ENCODE results near the gene MINK1.
A peak's percentile ranks its signal among the peaks of the same experiment; 100 is the strongest.
"Not testable (repeated sequence)": the region's sequence is repeated elsewhere in the genome, so short reads cannot be mapped to it uniquely, and the experiment has no call there.

The MINK1 gene

DNA sequence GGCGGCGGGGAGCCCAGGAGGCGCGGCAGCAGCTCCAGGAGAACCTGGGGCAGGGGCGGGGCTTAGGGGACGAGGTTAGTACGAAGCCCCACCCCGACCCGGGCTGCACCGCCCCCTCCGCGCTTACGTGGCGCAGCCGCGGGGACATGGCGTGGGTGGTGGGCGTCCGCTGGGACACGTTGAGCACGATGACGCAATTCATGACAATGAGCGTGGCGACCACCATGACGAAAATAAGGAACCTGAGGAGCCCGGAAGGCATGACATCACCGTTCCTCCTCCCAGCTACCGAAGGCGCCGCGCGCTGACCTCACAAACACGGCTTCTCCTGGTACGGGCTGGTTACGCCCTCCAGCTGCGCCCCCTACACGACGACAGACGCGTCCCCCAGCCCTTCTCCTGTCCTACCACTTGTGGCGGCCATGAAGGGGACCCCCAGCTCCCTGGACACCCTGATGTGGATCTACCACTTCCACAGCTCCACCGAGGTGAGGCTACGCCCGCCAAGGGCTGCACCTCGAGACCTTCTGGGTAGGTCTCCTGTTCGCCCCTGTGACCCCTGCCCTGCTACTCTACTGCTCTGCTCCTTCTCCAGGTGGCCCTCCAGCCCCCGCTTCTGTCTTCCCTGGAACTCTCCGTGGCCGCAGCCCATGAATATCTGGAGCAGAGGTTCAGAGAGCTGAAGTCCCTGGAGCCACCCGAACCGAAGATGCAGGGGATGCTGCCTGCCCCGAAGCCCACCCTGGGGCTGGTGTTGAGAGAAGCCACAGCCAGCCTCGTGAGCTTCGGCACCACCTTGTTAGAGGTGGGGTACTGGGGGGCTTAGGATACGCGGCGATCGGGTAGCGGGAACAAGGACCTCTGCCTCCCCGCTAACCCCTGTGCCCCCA lies 66.4 kb downstream of the MINK1 start, which contains the start of gene C17orf107:
C17orf107 (plus strand) TSS at position 196 of the 890 bp plus-strand sequence; CDS start at position 423, 227 bp downstream.
- DNase-seq (ENCODE audit: low read depth) = peak; percentile 69

DNA sequence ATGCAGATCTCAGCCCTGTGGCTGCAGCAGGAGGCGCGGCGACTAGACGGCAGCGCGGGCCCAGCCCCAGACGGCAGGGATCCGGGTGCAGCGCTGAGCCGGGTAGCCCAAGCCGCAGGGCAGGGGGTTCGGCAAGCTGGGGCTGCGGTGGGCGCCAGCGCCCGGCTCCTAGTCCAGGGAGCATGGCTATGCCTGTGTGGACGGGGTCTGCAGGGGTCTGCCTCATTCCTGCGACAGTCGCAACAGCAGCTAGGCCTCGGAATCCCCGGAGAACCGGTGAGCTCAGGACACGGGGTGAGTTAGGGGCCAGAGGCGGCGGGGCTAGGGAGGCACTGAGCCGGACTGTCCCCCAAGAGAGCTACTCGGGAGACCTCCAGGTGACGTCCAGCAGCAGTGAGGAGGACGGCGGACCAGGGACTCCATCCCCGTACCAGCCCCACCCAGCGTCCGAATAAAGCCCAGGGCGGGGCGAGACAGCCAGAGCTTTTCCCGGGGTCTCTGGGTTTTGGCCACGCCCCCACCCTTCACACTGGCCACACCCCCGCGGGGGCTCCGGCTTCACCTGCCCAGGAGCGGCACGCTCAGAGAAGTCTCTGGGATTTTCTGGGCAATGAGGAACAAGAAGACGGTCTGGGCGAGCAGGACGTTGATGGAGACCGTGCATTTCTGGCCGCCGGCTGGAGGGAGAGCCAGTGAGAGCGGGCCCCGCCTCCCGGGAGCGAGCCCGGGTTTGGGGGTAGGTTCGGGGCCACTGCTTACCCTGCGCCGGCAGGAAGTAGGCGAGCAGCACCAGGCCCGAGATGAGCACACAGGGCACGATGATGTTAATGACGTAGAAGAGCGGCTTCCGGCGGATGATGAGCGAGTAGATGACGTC lies 67.3 kb downstream of the MINK1 start:
- DNase-seq (ENCODE audit: low read depth) = no peak

DNA sequence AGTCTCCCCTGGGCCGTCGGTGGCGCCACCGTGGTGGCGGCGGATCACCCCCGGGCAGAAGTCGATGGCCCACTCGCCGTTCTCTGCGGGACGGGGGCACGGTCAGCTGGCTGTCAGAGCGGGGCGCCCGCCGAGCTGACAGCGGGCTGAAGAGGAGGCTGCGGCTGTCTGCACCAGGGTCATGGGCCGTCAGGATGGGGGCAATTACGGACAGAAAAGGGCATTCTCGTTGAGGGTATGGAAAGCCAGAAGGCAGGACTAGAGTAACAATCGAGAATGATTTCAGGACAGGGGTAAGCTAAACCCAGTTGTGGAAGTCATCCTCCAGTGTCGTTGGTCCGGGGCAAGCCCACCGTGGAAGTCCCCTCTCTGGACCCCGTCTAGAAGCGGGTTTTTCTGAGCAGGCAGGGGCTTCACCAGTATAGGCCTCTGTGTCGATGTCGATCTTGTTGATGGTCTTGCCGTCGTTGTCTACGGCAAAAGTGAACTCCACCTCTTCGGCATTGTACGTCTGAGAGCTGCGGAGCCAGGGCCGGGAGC lies 68.0 kb downstream of the MINK1 start:
- no peak for DNase-seq (ENCODE audit: low read depth)

DNA sequence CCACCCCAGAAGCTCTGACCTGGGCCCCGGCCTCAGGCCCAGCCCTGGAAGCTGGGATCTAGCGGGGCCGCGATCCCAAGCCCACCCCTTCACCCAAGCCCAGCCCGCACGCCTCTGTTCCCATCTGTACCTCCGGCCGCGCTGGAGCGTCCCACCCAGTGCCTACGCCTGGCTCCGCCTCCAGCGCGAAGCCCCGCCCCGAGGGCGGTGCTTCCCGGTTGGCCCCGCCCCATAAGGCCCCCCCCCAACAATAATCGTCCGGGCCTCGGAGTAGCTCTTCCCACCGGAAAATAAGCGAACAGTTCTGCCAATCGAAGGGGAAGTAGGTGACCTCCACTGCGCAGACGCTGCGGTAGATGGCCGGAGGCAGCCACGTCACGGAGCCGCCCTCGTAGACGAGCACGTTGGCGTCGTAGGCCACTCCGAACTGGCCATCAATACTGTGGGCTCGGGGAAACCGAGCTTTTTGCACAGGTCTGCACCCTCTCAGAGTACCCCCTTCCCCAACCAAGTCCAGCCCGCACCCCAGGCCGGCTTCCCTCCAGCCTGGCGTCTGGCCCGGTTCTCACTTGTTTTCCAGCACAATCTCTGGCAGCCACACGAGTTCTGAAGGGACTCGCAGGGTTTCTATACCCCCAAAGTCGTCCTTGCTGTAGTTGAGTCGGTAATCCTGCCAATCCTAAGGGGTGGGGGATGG lies 68.7 kb downstream of the MINK1 start:
- no peak for DNase-seq (ENCODE audit: low read depth)

DNA sequence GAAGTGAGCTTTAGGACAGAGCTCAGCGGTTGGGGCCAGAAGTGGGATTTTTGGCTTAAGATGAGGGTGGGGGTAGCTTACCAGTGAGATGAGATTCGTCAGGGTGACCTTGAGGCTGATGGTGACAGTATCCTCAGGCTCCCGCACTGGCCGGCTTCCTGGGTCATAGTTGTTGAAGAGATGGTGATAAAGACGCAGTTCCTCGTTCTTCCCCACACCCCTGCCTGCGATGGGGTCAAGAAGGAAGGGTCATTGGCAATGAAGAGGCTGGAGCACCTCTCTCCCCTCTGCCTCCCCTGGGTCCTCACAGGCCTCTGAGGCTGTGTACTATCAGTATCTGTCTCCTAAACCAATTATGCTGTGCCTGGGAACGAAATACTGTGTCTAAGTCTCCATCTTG lies 69.4 kb downstream of the MINK1 start:
- DNase-seq (ENCODE audit: low read depth) = no peak

DNA sequence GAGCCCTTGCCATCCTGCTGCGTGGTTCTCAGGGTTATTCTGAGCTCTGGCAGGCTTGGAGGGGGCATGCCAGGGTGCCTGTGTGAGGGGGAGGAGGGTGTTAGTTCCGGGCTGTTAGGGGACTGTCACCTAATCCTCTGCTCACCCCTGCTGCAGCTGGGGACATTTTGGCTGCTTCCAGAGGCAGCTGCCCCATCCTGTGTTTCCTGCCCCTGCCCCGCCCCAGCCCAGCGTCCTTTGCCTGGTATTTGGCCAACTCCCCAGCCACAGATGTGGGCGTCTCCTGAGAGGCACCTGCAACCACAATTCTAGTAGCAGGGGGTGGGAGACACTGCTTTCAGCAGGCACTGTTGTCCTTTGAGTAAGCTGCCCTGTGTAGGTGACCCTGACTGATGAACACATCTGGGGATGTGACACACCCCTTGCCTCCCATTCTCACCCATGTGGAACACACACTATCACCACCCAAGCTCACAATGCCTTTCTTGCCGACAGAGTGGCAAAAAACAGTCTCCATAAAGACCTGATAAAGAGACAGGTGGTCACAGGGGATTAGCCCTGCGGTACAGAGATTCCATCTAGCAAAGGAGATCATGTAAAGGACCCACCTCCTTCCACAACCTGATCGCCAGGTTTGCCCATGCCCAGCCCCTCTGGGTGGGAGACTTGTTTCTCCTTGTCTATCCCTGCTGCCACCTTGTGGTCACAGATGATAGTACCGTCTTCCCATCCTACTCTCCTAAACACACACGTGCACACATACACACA lies 70.1 kb downstream of the MINK1 start, which contains the start of gene CHRNE:
CHRNE (minus strand) TSS at position 48 of the 768 bp plus-strand sequence; CDS start at position 13, 35 bp downstream.
- DNase-seq (ENCODE audit: low read depth) = peak; percentile 80

DNA sequence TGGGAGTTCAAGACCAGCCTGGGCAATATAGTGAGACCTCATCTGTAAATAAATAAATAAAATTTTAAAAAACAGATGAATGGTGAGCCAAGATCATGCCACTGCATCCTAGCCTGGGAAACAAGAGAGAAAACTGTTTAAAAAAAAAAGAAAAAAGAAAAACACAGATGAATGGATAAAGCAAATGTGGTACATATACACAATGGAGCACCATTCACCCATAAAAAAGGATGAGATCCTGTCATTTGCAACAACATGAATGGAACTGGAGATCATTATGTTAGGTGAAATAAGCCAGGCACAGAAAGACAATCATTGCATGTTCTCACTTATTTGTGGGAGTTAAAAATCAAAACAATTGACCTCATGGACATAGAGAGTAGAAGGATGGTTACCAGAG lies 73.5 kb downstream of the MINK1 start:
- DNase-seq (ENCODE audit: low read depth) = not testable (repeated sequence)

DNA sequence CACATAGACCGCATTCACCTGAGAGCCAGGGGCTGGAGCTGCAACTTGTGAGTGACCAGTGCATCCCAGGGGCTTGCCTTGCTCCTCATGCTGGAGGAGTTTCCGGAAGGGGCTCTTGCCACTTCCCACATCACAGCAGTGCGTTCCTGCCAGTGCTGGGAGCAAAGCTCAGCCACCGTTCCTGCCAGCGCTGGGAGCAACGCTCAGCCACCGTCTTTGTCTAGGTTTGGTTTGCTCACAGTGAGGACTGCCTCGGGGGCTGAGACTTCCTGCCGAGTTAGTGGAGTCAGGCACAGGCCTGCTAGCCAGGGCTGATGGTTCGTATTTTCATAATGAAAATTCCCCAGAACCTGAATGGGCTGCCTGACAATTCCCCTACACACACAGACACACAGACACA lies 75.2 kb downstream of the MINK1 start:
- no peak for DNase-seq (ENCODE audit: low read depth)

DNA sequence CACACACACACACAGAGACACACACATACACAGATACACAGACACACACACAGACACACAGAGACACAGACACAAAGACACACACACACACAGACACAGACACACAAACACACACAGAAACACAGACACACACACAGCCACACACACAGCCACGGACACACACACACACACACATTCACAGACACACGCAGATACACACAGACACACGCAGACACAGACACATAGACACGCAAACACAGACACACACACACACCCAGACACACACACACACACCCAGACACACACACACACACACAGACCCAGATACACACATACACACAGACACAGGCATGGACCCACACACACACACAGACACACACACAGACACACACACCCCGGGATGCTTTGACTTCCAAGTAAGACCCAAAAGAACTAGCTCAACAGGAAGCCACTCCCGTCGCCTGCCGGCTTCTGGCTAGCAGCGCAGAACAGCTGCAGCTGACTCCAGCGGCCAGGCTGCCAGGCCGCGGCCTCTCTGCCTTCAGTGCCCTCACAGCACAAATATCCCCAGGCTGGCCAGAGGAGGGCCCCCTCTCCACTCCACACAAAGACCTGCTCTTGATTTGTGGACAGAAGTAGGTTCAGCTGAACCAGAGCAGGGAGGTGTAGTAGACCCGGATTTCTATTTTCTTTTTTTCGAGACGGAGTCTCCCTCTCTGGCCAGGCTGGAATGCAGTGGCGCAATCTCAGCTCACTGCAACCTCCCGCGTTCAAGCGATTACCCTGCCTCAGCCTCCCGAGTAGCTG lies 75.8 kb downstream of the MINK1 start:
- peak; percentile 96 for DNase-seq (ENCODE audit: low read depth)

DNA sequence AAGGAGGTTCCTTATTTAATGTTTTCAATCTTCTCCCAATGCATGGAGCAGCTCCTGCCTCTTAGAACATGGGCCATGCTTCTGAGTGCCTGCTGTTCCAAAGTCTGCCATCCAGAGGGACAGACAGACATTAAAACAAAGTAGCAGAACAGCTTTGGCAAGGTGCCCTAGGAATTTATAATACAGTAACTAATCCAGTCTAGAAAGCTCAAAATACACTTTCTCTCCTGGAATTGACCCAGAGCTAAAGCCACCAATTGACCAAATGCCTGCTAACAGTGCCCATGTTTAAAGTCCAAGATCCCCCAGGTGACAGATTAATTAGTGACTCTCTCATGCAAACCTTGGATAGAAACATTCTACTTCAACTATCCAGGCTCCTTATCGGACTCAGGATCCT lies 80.9 kb downstream of the MINK1 start:
- no peak for DNase-seq (ENCODE audit: low read depth)

DNA sequence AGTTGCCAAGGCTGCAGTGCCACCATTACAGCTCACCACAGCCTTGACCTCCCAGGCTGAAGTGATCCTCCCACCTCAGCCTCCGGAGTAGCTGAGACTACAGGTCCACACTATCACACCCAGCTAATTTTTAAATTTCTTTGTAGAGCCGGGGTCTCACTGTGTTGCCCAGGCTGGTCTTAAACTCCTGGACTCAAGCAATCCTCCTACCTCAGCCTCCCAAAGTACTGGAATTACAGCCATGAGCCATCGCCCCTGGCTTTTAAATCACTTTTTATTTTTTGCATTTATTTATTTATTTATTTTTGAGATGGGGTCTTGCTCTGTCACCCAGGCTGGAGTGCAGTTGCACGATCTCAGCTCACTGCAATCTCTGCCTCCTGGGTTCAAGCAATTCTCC lies 81.4 kb downstream of the MINK1 start:
- not testable (repeated sequence) for DNase-seq (ENCODE audit: low read depth)

DNA sequence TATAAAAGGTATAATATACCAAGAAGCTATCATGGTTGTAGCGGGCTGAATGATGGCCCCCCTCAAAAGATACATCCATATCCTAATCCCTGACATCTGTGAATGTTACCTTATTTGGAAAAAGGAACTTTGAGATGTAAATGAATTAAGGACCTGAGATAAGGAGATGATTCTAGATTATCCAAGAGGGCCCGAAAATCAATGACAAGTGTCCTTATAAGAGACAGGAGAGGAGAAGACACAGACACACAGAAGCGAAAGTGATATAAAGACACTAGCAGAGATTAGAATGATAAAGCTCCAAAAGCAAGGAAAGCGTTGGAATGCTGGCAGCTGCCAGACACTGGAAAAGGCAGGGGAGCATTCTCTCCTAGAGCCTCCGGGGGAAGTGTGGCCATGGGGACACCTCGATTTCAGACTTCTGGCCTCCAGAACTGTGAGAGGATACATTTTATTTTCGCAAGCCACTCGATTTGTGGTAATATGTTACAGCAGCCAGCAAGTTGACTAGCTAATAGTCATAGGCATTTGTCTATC lies 86.4 kb downstream of the MINK1 start:
- no peak for DNase-seq (ENCODE audit: low read depth)

DNA sequence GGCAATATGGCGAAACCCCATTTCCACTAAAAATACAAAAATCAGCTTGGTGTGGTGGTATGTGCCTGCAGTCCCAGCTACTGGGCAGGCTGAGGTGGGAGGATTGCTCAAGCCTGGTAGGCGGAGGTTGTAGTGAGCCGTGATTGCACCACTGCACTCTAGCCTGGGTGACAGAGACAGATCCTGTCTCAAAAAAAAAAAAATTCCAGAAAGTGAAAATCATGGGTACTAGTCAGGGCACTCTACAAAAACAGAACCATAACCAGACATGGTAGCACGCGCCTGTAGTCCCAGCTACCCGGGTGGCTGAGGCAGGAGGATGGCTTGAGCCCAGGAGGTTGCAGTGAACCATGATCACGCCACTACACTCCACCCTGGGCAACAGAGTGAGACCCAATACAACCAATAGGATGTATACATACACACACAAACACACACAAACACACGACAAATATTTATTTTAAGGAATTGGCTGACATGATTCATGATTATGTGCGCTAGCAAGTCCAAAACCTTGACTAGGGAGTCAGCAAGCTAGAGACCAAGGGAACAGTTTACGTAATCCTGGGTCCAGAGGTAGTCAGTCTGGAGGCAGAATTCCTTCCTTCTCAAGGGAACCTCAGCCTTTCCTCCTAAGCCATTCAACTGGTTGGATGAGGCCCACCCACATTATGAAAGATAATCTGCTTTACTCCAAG lies 87.4 kb downstream of the MINK1 start:
- peak; percentile 86 for DNase-seq (ENCODE audit: low read depth)

DNA sequence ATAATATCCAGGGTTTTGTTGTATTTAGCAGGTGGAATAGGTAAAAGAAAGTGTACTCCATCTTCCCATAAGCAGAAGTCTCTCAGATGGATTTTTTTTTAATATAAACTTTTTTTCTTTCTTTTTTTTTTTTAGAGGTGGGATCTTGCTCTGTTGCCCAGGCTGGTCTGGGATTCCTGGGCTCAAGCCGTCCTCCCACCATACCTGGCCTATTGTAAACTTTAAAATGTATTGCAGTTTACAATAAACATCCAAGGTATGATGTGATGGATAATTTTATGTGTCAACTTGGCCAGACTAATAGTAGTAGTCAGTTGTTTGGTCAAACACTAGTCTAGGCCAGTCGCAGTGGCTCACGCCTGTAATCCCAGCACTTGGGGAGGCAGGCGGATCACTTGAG lies 88.2 kb downstream of the MINK1 start:
- no peak for DNase-seq (ENCODE audit: low read depth)

DNA sequence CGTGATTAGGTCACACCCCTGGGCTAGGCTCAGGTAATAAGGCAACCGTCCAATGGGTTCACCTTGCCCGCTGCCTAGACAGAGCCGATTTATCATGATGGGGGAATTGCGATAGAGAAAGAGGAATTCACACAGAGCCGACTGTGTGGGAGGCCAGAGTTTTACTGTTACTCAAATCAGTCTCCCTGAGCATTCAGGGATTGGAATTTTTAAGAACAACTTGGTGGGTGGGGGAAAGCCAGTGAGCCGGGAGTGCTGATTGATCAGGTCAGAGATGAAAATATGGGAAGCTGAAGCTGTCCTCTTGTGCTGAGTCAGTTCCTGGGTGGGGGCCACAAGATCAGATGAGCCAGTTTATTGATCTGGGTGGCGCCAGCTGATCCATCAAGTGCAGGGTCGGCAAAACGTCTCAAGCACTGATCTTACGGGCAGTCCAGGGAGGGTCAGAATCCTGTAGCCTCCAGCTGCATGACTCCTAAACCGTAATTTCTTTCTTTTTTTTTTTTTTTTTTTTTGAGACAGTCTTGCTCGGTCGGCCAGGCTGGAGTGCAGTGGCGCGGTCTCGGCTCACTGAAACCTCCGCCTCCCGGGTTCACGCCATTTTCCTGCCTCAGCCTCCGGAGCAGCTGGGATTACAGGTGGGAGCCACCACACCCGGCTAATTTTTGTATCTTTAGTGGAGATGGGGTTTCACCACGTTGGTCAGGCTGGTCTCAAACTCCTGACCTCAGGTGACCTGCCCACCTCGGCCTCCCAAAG lies 93.6 kb downstream of the MINK1 start:
- DNase-seq (ENCODE audit: low read depth) = not testable (repeated sequence)

DNA sequence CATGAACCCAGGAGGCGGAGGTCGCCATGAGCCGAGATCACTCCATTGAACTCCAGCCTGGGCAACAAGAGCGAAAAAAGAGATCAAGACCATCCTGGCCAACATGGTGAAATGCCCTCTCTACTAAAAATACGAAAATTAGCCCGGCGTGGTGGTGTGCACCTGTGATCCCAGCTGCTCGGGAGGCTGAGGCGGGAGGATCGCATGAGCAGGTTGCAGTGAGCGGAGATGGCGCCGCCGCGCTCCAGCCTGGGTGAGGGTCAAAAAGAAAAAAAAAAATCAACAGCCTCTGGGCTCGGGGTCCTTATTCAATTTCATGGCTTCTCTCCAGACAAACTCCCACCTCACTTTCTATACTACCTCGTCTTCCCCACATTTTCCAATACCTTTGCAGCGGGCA lies 95.7 kb downstream of the MINK1 start:
- DNase-seq (ENCODE audit: low read depth) = no peak

DNA sequence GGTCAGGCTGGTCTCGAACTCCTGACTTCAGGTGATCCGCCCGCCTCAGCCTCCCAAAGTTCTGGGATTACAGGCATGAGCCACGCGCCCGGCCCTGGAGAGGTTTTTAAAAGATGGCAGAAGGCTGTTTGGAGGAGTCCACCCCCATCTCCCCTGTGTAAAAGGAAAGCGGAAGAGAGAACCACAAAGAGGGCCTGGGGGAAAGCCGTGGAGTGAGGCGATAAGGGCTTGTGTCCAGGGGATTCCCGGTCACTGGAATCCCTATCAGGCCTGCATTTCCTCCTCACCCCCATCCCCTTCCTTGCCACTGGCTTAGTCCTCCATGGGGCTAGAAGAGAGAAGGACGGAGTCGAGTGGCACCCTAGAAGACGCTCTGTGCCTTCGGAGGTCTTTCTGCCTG lies 98.8 kb downstream of the MINK1 start, which contains the start of gene GP1BA:
GP1BA (plus strand) TSS at position 315 of the 400 bp plus-strand sequence. CDS start 328 bp downstream, outside the sequence.
- DNase-seq (ENCODE audit: low read depth) = no peak

DNA sequence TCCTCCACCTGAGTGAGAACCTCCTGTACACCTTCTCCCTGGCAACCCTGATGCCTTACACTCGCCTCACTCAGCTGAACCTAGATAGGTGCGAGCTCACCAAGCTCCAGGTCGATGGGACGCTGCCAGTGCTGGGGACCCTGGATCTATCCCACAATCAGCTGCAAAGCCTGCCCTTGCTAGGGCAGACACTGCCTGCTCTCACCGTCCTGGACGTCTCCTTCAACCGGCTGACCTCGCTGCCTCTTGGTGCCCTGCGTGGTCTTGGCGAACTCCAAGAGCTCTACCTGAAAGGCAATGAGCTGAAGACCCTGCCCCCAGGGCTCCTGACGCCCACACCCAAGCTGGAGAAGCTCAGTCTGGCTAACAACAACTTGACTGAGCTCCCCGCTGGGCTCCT lies 99.6 kb downstream of the MINK1 start:
- DNase-seq (ENCODE audit: low read depth) = no peak

Data from amniotic epithelial cell (primary cell).